GM21737 (cell line): ENCODE data around the gene PTPN7.
A peak's percentile ranks its signal among the peaks of the same experiment; 100 is the strongest.
"Not testable (repeated sequence)": the region's sequence is repeated elsewhere in the genome, so short reads cannot be mapped to it uniquely, and the experiment has no call there.

Experiments used
- ATAC-seq: cut with Tn5 transposase; IDR thresholded peaks from one replicate; pipeline ENCODE4 v1.9.1; 2021; ENCODE audit warnings: mild to moderate bottlenecking, moderate library complexity; ENCODE audit not compliant: unreplicated experiment

The PTPN7 gene

DNA sequence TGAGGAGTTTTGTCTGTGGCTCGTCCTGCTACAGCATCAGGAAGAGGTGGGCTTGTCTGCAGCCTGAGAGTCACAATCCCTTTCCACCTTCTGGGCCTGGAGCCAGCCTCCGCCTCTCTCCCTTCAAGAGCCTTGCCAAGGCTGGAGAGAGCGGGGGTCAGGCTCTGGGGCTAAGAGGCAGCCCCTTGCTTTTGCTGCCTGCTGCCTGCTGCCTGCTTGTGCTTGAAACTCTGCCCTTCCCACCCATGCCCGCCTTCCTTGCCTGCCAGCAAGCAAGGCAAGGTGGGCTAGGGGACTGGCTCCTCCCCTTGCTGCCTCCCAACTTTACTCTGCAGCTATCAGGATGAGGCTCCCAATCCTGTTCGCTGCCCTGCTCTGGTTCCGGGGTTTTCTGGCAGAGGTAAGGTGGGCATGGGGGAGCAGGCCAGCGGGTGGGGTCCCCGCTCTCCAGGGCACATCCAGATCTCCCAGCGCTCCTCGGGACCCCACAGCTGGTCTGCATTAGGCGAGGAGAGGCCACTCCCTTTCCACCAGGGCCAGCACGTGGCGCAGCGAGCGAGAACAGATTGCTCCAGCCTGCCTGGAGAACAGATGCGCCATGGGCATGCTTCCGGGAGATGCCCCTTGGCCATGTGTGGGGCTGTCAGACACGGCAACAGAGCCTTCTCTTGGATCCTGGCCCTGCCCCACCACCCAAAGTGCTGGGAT, 7.5 kb upstream of the PTPN7 start:
- ATAC-seq, result no peak

GRCh38 chr1:202167054-202167453, 6.7 kb upstream of the PTPN7 start:
- not testable (repeated sequence) for ATAC-seq

GRCh38 chr1:202165942-202166843, 5.8 kb upstream of the PTPN7 start:
- no peak for ATAC-seq

GRCh38 chr1:202165267-202165941, 5.0 kb upstream of the PTPN7 start:
- ATAC-seq, result no peak

DNA sequence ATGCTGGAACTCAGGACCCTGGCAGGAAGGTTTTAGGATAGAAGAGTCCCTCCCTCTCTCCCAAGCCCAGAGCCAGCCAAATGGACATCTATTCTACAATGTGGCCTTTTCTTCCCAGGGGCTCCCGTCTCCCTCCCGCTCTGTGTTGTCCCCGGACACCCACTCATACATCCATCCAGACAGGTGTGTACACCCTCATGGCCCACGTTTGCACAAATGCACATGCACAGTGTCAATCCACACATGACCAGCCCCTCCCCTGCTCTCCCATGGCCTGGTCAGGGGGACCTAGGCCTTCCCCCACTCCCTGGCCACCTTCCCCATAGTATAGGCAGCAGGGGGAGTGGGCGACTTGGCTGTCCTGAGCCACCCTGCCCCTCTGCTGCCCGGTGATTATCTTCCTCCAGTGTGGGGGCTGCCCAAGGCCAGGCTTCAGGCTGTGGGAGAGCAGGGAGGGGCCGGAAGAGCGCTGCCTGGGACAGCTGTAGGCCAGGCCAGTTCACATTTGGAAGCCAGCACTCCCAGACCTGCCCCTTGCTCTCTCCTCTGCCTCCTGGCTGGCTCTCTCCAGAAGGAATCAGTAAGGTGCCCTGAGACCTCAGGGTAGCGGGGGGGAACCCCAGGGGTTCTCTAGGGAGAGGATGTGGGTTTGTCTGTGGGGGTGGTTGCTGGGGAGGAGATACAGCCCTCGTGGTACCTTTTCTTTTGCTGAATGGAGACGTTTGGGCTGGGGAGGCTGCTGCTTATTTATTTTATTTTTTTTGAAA, 4.1 kb upstream of the PTPN7 start:
- peak; percentile 46 for ATAC-seq

GRCh38 chr1:202163281-202164270, 3.2 kb upstream of the PTPN7 start:
- no peak for ATAC-seq

- no peak for ATAC-seq
Measured at GRCh38 chr1:202162418-202163280, 2.2 kb upstream of the PTPN7 start.

DNA sequence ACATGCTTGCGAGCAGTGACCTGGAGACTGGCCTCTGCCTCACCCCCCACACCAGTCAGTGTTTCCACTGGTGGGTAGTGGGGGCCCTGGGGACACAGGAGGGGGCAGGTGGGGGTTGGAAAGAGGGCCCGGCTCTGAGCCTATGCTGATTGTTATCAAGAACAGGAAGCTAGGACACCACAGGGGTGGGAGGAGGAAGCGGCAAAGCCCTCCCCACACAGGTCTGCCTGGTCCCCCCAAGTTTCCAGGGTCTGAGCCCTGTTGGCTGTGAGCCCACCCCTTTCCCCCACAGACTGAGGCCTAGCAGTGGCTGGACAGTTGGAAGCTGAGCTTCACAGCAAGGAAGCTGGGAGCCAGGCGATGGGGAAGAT, 1.6 kb upstream of the PTPN7 start:
- no peak for ATAC-seq

- no peak for ATAC-seq
Measured at GRCh38 chr1:202161151-202162046, 997 bp upstream of the PTPN7 start.

- peak; percentile 30 for ATAC-seq
Measured at GRCh38 chr1:202159534-202160371, 649 bp downstream of the PTPN7 start.

GRCh38 chr1:202158810-202159533, 1.4 kb downstream of the PTPN7 start:
- ATAC-seq, result no peak

DNA sequence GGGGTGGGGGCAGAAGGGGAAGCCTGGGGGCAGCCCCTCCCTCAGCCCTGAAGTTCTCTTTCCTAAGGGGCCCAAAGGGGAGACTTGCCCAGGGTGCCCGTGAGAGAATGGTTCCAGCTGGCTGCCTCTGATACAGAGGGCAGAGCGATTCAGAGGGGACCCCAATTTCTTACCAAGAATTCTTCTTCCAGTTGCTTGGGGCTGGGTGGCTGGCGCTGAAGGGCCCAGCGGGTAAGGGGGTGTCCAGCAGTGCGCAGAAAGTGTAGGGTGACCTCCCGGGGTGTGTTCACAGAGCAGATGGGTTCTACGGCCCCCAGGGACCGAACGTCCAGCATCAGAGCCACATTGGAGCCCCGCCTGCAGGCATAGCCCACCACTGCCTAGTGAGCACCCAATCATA, 2.5 kb downstream of the PTPN7 start:
- no peak for ATAC-seq

DNA sequence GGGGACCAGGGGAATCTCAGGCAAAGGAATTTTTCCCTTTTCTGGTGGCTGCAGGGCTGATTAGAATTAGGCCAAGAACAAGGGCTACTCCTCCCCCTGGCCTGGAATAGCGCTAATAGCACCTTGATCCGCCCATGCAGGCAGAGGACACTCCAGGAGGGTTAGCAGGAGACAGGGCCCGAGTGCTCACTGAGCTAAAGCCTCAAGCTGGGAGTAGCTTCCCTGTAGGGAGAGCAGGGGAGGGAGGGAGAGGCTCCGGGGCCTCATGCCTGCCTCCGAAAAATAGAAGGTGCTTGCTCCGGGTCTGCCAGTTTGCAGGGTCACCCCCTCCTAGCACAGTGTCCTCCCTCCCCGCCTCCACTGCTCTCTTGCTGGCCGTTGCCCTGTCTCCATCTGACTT, 3.8 kb downstream of the PTPN7 start:
- ATAC-seq, result no peak

DNA sequence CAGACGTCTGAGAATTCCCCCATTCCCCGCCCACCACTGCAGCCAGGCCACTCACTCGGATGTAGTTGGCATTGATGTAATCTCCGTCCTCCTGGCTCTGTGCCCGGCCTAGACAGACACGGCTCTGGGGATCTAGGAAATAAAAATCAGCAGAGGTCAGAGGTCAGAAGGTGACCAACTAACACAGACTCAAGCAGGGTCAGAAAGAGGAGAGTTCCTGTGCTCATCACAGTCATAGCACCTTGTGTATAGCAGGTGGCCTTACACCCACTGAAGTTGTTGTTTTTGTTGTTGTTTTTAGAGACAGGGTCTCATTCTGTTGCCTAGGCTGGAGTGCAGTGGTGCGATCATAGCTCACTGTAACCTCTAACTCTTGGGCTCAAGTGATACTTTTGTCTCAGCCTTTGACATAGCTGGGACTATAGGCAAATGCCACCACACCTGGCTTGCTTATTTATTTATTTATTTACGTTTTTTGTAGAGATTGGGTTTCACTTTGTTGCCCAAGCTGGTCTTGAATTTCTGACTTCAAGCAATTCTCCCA, 4.9 kb downstream of the PTPN7 start:
- ATAC-seq, result no peak

GRCh38 chr1:202154766-202155477, 5.5 kb downstream of the PTPN7 start:
- no peak for ATAC-seq
